DOHH2 (cell line): ENCODE measurements around the gene DIPK1A.

Experiments
- H3F3A ChIP-seq: fragments of 200-600 bp; sonication (generic), shearing (Covaris generic); 2 replicates; pipeline ENCODE4 v1.6.0; 2016; ENCODE audit warnings: antibody characterized with exemption, mild to moderate bottlenecking; ENCODE audit not compliant: control insufficient read depth, insufficient read depth
- H3K27ac ChIP-seq: fragments of 200-600 bp; sonication (generic); 2 replicates; pipeline ENCODE4 v1.5.1; 2014; ENCODE audit warnings: low read depth, mild to moderate bottlenecking, low read length, moderate library complexity
- H3K27me3 ChIP-seq: fragments of 200-600 bp; sonication (generic); 2 replicates; pipeline ENCODE4 v1.6.1; 2014; ENCODE audit warnings: mild to moderate bottlenecking, low read length, mixed read lengths; ENCODE audit not compliant: control insufficient read depth
- H3K36me3 ChIP-seq: fragments of 200-600 bp; sonication (generic); 2 replicates; pipeline ENCODE4 v1.6.1; 2014; ENCODE audit warnings: mild to moderate bottlenecking, low read length, moderate library complexity, mixed read lengths; ENCODE audit not compliant: control insufficient read depth
- H3K4me1 ChIP-seq: fragments of 200-600 bp; sonication (generic); 2 replicates; pipeline ENCODE4 v1.6.1; 2014; ENCODE audit warnings: mild to moderate bottlenecking, low read length, mixed read lengths; ENCODE audit not compliant: control insufficient read depth
- H3K4me2 ChIP-seq: fragments of 200-600 bp; sonication (generic); 2 replicates; pipeline ENCODE4 v1.6.0; 2014; ENCODE audit warnings: mild to moderate bottlenecking, low read length, moderate library complexity
- H3K4me3 ChIP-seq: fragments of 200-600 bp; sonication (generic); 2 replicates; pipeline ENCODE4 v1.5.1; 2014; ENCODE audit warnings: mild to moderate bottlenecking, low read length, mixed read lengths
- H3K79me2 ChIP-seq: fragments of 200-600 bp; sonication (generic); 2 replicates; pipeline ENCODE4 v1.6.1; 2014; ENCODE audit warnings: mild to moderate bottlenecking, low read length, mixed read lengths; ENCODE audit not compliant: control insufficient read depth
- H3K9me2 ChIP-seq: fragments of 200-600 bp; sonication (generic); replicated peaks from 2 replicates; pipeline ENCODE4 v1.6.1; 2014; ENCODE audit warnings: mild to moderate bottlenecking, low read length, mixed read lengths; ENCODE audit not compliant: control insufficient read depth
- H3K9me3 ChIP-seq: fragments of 200-600 bp; sonication (generic); 2 replicates; pipeline ENCODE4 v1.6.1; 2014; ENCODE audit warnings: antibody characterized with exemption, low read length, mixed read lengths; ENCODE audit not compliant: control insufficient read depth, insufficient read depth
- H4K20me1 ChIP-seq: fragments of 200-600 bp; sonication (generic); 2 replicates; pipeline ENCODE4 v1.6.0; 2014; ENCODE audit warnings: low read depth, mild to moderate bottlenecking, antibody characterized with exemption, low read length, moderate library complexity; ENCODE audit not compliant: control insufficient read depth, insufficient read depth
- EZH2phosphoT487 ChIP-seq: fragments of 200-600 bp; sonication (generic); IDR thresholded peaks from 2 replicates; pipeline ENCODE4 v1.6.1; 2017; ENCODE audit warnings: borderline replicate concordance, mild to moderate bottlenecking, antibody characterized with exemption, low read length, moderate library complexity, mixed read lengths
- TF ChIP-seq, protein P1 (sequence below): fragments of 200-600 bp; sonication (generic); IDR thresholded peaks from one replicate; pipeline ENCODE4 v1.5.1; 2014; ENCODE audit warnings: antibody characterized with exemption, mild to moderate bottlenecking, low read depth, low read length; ENCODE audit not compliant: poor library complexity, severe bottlenecking

The DIPK1A gene

GRCh38 chr1:92838519-92838918 is 122.7 kb downstream of the DIPK1A start:
- H3K9me2 ChIP-seq, result no peaks in the 10 kb centered on the region
- no peak overlapping the region for H3K4me3 ChIP-seq
- TF ChIP-seq EZH2phosphoT487, result no peak
- TF ChIP-seq, protein P1, sequence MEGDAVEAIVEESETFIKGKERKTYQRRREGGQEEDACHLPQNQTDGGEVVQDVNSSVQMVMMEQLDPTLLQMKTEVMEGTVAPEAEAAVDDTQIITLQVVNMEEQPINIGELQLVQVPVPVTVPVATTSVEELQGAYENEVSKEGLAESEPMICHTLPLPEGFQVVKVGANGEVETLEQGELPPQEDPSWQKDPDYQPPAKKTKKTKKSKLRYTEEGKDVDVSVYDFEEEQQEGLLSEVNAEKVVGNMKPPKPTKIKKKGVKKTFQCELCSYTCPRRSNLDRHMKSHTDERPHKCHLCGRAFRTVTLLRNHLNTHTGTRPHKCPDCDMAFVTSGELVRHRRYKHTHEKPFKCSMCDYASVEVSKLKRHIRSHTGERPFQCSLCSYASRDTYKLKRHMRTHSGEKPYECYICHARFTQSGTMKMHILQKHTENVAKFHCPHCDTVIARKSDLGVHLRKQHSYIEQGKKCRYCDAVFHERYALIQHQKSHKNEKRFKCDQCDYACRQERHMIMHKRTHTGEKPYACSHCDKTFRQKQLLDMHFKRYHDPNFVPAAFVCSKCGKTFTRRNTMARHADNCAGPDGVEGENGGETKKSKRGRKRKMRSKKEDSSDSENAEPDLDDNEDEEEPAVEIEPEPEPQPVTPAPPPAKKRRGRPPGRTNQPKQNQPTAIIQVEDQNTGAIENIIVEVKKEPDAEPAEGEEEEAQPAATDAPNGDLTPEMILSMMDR, result no peak
- H4K20me1 ChIP-seq, result peaks cover 59% of the 10 kb centered on the region
- no peaks in the 10 kb centered on the region for H3K9me3 ChIP-seq
- H3K4me2 ChIP-seq, result peak overlapping the region; percentile 0; the same call in 1 of the 2 replicates
- H3K4me1 ChIP-seq, result peaks cover 41% of the 10 kb centered on the region
- H3K27ac ChIP-seq, result no peak overlapping the region
- H3K27me3 ChIP-seq, result no peaks in the 10 kb centered on the region
- H3K36me3 ChIP-seq, result peaks cover 99% of the 10 kb centered on the region
- H3F3A ChIP-seq, result peaks cover 90% of the 10 kb centered on the region
- H3K79me2 ChIP-seq, result peaks cover 73% of the 10 kb centered on the region

- H3K4me3 ChIP-seq, result no peak overlapping the region
- no peaks in the 10 kb centered on the region for H3K9me2 ChIP-seq
- 0 out of 2 replicates have a peak overlapping the region, but pooled peaks have one; percentile 84 for H3K4me2 ChIP-seq
- H3F3A ChIP-seq, result peaks cover 85% of the 10 kb centered on the region
- peaks cover 70% of the 10 kb centered on the region for H4K20me1 ChIP-seq
- no peak for TF ChIP-seq EZH2phosphoT487
- TF ChIP-seq, protein P1, result no peak
- peaks cover 45% of the 10 kb centered on the region for H3K4me1 ChIP-seq
- H3K27ac ChIP-seq, result no peak overlapping the region
- H3K79me2 ChIP-seq, result peaks cover 87% of the 10 kb centered on the region
- H3K27me3 ChIP-seq, result no peaks in the 10 kb centered on the region
- H3K36me3 ChIP-seq, result peaks cover 99% of the 10 kb centered on the region
- no peaks in the 10 kb centered on the region for H3K9me3 ChIP-seq
Observed at GRCh38 chr1:92837062-92837461, 124.2 kb downstream of the DIPK1A start.

GRCh38 chr1:92834617-92835016 is 126.6 kb downstream of the DIPK1A start:
- H3K4me1 ChIP-seq, result peaks cover 52% of the 10 kb centered on the region
- peaks cover 79% of the 10 kb centered on the region for H3K79me2 ChIP-seq
- peaks cover 60% of the 10 kb centered on the region for H3F3A ChIP-seq
- H3K4me3 ChIP-seq, result peak overlapping the region; percentile 90
- peak overlapping the region; percentile 84 for H3K4me2 ChIP-seq
- H3K9me2 ChIP-seq, result no peaks in the 10 kb centered on the region
- H3K27me3 ChIP-seq, result no peaks in the 10 kb centered on the region
- H3K36me3 ChIP-seq, result peaks cover 77% of the 10 kb centered on the region
- no peaks in the 10 kb centered on the region for H3K9me3 ChIP-seq
- TF ChIP-seq, protein P1, result no peak
- TF ChIP-seq EZH2phosphoT487, result no peak
- peaks cover 61% of the 10 kb centered on the region for H4K20me1 ChIP-seq
- no peak overlapping the region for H3K27ac ChIP-seq
